ENCODE measurements around the gene PLPP3.

PLPP3 gene

DNA sequence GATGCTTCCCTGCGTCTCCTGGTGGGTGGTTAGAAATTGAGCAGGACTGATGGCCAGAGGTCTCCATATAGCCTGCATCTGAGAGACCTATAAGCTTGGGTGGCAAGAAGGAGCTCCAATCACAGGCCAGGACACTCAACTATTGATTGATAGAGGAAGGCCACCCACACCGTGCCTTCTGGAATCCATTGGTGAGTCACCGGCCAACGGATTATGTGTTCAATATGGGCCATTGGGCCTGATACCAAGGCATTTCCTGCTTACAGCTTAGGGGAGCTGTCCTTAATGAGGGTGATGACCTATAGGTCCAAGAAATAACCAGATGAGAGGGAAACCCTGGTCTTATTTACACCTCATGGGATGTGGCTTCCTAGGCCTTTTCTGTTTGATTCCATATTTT, 115.1 kb downstream of the PLPP3 start:
- no peak for DNase-seq (ENCODE audit: low read depth in 3 of 3, low spot score in 1 of 3)

- DNase-seq (ENCODE audit: low read depth in 3 of 3, low spot score in 1 of 3): no peak
These were observed 116.0 kb downstream of the PLPP3 start for GRCh38 chr1:56463376-56463775.

DNA sequence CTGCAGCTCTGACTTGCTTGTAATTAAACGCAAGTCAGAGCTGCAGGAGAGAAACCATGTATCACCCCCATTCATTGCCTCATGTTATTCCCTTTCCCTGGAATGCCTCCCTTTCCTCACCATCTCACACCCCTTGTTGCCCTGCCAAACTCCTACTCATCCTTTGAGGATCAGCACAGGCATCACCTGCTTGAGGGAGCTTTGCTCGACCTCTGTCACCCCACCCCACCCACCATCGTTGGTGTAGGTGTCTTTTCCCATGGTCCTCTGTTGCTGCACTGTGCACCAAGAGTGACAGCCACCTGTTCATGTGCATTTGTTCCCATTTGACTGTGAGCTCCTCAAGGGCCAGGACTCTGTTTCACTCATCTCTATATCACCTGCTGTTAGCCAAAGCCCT, 117.2 kb downstream of the PLPP3 start:
- DNase-seq (ENCODE audit: low read depth in 3 of 3, low spot score in 1 of 3): no peak

DNA sequence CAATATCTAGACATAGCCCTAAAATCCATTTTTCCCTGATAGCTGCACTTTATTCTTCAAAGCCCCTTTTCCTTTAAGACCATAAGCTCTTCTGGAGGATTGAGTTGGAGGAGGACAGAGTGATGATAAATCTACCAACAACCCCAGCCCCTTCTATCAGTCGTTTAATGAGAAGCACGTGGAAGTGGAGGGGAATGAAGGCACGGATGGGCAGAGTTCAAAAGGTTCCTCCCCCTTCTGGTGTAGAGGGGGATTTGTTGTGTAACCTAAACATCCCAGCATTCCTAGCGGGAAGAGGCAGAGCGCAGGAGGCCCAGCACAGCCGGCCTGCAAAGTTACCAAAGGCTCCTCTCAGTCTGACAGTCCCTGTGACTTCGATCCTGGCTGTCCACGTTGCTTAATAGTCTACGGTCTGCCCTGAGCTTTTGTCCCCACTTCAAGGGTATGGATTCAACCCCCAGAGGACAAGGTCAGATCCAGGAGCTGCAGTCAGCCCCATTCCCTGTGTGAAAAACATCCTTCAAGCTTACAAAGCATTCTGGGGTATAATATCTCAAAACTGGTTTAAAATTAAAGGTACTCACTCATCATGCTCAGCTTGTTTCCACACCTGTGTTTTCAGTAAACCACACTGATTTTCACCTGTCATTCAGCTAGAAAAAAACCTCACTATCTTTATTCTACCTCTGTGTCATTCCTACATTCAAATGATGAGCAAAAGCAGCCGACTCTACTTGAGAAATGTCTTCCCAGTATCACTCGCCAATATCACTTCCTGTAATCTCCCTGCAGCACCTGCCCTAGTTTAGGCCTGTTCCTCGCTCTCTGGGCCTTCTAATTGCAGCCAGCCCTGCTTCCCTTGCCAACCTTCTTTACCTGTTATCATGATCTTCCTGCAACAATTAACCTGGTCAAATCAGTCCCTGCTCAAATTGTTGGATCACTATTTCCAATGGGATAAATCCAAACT, 117.9 kb downstream of the PLPP3 start:
- no peak for DNase-seq (ENCODE audit: low read depth in 3 of 3, low spot score in 1 of 3)

DNA sequence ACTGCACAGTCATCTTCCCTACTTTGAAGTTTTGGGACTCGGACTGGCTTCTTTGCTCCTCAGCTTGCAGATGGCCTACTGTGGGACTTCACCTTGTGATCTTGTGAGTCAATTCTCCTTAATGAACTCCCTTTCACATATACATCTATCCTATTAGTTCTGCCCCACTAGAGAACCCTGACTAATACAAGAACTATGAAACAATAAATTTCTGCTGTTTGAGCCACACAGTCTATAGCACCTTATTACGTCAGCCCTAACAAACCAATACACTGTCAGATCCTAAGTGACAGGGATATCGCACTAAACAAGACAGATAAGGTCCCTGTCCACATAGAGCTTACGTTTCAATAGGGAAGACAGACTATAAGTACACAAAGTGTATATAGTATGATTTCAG, 120.1 kb downstream of the PLPP3 start:
- no peak for DNase-seq (ENCODE audit: low read depth in 3 of 3, low spot score in 1 of 3)

DNA sequence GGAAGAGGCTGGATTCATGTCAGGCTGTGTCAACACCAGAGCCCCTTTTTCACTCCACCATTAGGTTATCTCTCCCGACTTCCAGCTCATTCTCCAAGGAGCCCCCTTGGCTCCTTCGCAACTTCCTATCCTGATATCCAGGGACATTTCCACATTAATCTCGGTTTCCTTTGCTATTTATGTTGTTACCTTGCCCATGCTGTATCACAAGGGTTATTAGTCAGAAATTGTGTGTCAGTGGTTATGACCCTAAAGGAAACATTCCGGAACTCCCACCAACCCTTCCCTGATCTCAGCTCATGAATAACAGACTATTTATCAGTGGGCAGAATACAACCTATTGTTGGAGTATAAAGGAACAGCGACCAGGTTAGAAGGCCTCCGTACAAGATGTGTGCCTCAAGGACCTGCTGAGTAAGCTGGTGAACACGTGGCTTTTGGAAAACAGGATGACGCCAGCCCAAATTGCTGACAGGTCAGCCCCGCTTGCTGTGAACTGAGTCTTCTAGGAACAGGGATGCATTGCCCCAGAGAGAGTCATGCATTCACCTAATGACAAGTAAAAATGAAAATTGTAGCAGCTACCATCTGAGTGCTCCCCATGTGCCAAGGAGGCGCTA, 121.5 kb downstream of the PLPP3 start:
- no peak for DNase-seq (ENCODE audit: low read depth in 3 of 3, low spot score in 1 of 3)

GRCh38 chr1:56456435-56457101, 122.8 kb downstream of the PLPP3 start:
- no peak for DNase-seq (ENCODE audit: low read depth in 3 of 3, low spot score in 1 of 3)

DNA sequence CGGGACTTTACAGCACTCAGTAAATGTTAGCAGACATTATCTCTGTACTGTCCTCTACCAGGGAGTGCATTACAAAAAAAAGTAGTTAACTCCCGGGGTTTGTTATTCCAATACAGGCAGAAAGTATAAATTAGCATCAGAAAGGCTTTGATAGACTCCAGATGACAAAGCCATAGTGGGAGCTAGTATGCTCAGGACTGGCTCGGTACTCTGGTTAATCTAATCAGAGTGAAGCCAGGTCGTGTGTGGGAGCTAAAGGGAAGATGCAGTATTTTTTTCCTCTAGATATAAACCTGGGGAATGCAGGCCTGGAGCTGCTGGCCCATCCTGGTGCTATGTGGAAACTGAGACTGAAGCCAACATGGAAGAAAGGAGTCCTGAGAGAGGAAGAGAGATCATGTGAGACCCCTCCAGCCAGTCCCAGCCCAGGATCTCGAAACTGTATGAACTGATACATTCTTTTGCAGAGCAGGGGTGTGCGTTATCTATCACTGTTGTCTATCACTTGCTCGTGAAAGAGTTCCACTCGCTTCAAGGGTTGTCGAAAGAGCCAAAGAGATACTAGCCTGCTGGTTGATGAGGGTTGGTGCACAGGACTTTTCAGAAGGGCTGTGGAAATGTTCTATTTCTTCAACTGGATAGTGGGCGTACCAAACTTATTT, 125.8 kb downstream of the PLPP3 start:
- DNase-seq (ENCODE audit: low read depth in 3 of 3, low spot score in 1 of 3): no peak

DNA sequence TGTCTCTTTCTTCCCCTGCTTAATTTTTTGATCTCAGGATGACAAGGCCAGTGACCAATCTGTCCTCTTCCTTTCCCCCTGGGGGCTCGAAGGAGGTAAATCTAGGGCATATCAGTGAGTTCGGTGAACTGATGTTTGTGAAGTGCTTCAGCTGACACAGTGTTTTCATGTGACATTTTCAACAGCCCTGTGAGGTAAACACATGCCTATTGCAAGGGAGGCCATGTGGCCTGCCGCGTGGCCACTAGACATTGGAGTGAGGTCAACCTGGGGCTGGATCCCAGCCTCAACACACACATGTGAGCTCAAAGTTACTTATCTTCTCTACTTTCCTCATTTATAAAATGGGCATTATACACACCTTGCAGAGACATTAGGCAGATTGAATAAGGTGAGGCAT, 126.3 kb downstream of the PLPP3 start:
- DNase-seq (ENCODE audit: low read depth in 3 of 3, low spot score in 1 of 3): no peak

GRCh38 chr1:56452027-56453011, 127.0 kb downstream of the PLPP3 start:
- DNase-seq (ENCODE audit: low read depth in 3 of 3, low spot score in 1 of 3): no peak

DNA sequence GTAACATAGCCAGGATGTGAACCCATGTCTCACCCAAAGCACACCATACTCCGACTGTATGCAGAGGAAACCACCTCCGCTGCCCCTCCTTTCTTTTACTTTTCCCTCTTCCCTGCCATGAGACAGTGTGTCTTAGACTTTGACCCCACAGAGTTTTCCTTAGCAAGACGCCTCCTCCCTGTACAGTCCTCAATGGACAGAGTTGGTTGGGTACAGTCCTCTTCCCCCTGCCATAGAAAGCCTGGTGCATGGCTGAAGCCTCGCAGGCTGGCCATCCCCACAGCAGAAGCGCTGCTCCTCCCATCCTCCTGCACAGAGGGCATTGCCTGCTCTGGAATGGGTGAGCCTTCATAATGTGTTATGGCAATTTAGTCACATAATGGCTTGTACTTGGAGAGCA, 127.9 kb downstream of the PLPP3 start:
- no peak for DNase-seq (ENCODE audit: low read depth in 3 of 3, low spot score in 1 of 3)

GRCh38 chr1:56450004-56450666, 129.2 kb downstream of the PLPP3 start:
- DNase-seq (ENCODE audit: low read depth in 3 of 3, low spot score in 1 of 3): no peak

DNA sequence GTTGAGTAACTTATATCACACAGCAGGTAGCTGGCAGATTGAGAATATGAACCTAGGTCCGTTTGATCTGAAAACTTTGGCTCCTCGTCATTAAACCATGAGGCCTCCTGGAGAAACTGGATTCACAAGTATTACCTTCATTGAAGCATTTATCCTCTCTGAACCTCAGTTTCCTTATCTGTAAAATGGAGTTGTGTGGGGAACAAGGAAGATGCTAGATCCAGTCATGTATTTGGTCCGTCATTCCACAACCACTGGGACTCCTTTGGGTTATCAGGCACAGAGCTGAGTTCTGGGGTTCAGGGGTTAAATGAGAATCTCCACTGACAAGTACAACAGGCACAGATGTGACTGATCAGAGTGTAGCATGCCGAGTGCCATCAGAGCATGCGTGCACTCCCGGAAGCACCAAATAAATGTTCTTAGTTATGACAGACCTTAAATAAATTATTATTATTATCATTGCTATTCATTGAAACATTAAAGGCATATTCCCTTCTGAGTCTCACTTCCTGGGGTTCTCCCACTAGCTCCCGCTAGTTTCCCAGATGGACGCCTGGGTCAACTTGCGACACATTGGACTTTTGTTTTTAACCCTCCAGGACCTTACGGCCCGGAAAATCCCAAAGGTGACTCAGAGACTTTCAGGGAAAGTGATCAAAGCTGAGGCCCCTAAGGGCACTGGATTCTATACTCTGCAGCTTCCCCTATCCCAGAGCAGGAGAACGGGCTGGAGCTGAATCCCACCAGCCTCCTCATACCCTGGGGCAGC, 130.6 kb downstream of the PLPP3 start:
- no peak for DNase-seq (ENCODE audit: low read depth in 3 of 3, low spot score in 1 of 3)

GRCh38 chr1:56447823-56448222, 131.5 kb downstream of the PLPP3 start:
- no peak for DNase-seq (ENCODE audit: low read depth in 3 of 3, low spot score in 1 of 3)

GRCh38 chr1:56446531-56447098, 132.7 kb downstream of the PLPP3 start:
- DNase-seq (ENCODE audit: low read depth in 3 of 3, low spot score in 1 of 3): no peak

DNA sequence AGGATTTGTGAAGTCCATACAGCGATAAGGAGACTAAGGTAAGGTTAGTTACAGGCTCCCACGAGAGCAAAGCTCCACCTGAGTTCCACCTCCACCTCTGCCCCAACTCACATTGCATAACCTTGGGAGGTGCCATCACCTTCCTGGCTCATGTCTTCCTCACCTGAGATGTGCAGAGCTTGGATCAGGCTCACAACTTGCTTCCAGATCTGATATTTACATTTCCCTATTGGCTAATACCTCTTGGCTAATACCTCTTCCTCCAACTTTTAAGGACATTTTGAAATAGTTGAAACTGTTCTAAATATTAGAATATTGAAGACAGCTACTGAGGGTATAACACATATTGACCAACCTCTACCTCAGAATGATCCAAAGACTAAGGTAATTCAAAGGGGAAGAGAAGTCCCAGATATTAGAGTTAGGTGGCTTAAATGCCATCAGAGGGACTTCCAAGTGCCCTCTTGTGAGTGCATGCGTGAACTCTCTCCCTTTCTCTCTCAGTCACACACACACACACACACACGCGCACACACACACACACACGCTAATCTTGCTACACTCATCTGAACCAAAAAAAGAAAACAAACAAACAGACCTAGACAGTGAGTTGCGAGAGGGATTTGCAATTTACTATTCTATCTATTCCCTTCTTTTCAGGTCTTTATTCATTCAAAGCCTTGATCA, 134.3 kb downstream of the PLPP3 start:
- DNase-seq (ENCODE audit: low read depth in 3 of 3, low spot score in 1 of 3): no peak

All from stimulated activated CD4-positive, alpha-beta T cell treated with anti-CD3 and anti-CD28 coated beads, TNF-alpha, amount 100 ng/mL, for 1 hour (primary cell).